ENCODE measurements around the gene PHACTR2.
"Not testable (repeated sequence)": the region's sequence is repeated elsewhere in the genome, so short reads cannot be mapped to it uniquely, and the experiment has no call there.

Gene PHACTR2

GRCh38 chr6:143828572-143828971, 150.8 kb downstream of the PHACTR2 start:
- H3K4me3 Mint-ChIP-seq, result no peak overlapping the region
- H3K36me3 Mint-ChIP-seq (ENCODE audit: insufficient read depth), result peaks cover 8% of the 10 kb centered on the region
- H3K27me3 Mint-ChIP-seq, result no peaks in the 10 kb centered on the region
- no peaks in the 10 kb centered on the region for H3K9me3 Mint-ChIP-seq
- DNase-seq (ENCODE audit: low spot score in 2 of 2) (no peak), ATAC-seq (replicated peaks; ENCODE audit: extremely low read depth, poor library complexity, severe bottlenecking) (no peak)
- no peak overlapping the region for H3K27ac Mint-ChIP-seq (ENCODE audit: low read depth)
- H3K4me1 Mint-ChIP-seq, result no peaks in the 10 kb centered on the region

- H3K36me3 Mint-ChIP-seq (ENCODE audit: insufficient read depth), result peaks cover 2% of the 10 kb centered on the region
- H3K27ac Mint-ChIP-seq (ENCODE audit: low read depth), result no peak overlapping the region
- no peak overlapping the region for H3K4me3 Mint-ChIP-seq
- H3K9me3 Mint-ChIP-seq, result no peaks in the 10 kb centered on the region
- no peak for DNase-seq (ENCODE audit: low spot score in 2 of 2)
- no peaks in the 10 kb centered on the region for H3K27me3 Mint-ChIP-seq
- ATAC-seq (replicated peaks; ENCODE audit: extremely low read depth, poor library complexity, severe bottlenecking), result no peak
- H3K4me1 Mint-ChIP-seq, result no peaks in the 10 kb centered on the region
Observed at GRCh38 chr6:143836150-143836549, 158.4 kb downstream of the PHACTR2 start.

- H3K36me3 Mint-ChIP-seq (ENCODE audit: insufficient read depth), result peaks cover 11% of the 10 kb centered on the region
- no peaks in the 10 kb centered on the region for H3K9me3 Mint-ChIP-seq
- H3K27me3 Mint-ChIP-seq, result no peaks in the 10 kb centered on the region
- H3K4me3 Mint-ChIP-seq, result no peak overlapping the region
- ATAC-seq (replicated peaks; ENCODE audit: extremely low read depth, poor library complexity, severe bottlenecking) (no peak), DNase-seq (ENCODE audit: low spot score in 2 of 2) (no peak)
- peaks cover 7% of the 10 kb centered on the region for H3K4me1 Mint-ChIP-seq
- no peak overlapping the region for H3K27ac Mint-ChIP-seq (ENCODE audit: low read depth)
Observed at GRCh38 chr6:143838395-143838794, 160.6 kb downstream of the PHACTR2 start.

- Mint-ChIP-seq H3K27ac (ENCODE audit: low read depth) (no peak overlapping the region), H3K36me3 (ENCODE audit: insufficient read depth) (peaks cover 18% of the 10 kb centered on the region), H3K9me3 (no peaks in the 10 kb centered on the region), H3K4me1 (peaks cover 15% of the 10 kb centered on the region), H3K4me3 (no peak overlapping the region), H3K27me3 (no peaks in the 10 kb centered on the region)
- DNase-seq (ENCODE audit: low spot score in 2 of 2) (no peak), ATAC-seq (replicated peaks; ENCODE audit: extremely low read depth, poor library complexity, severe bottlenecking) (no peak)
Observed at GRCh38 chr6:143839196-143839595, 161.4 kb downstream of the PHACTR2 start.

- Mint-ChIP-seq H3K4me1 (peaks cover 21% of the 10 kb centered on the region), H3K27ac (ENCODE audit: low read depth) (no peak overlapping the region), H3K4me3 (peak overlapping the region; percentile 21), H3K9me3 (no peaks in the 10 kb centered on the region), H3K36me3 (ENCODE audit: insufficient read depth) (peaks cover 24% of the 10 kb centered on the region), H3K27me3 (no peaks in the 10 kb centered on the region)
- ATAC-seq (replicated peaks; ENCODE audit: extremely low read depth, poor library complexity, severe bottlenecking) (no peak), DNase-seq (ENCODE audit: low spot score in 2 of 2) (no peak)
Observed at GRCh38 chr6:143840595-143841265, 163.0 kb downstream of the PHACTR2 start.

- DNase-seq (ENCODE audit: low spot score in 2 of 2) (no peak), ATAC-seq (replicated peaks; ENCODE audit: extremely low read depth, poor library complexity, severe bottlenecking) (peak; percentile 57)
- Mint-ChIP-seq H3K4me3 (peak overlapping the region; percentile 93), H3K9me3 (no peaks in the 10 kb centered on the region), H3K27ac (ENCODE audit: low read depth) (peak overlapping the region; percentile 96), H3K36me3 (ENCODE audit: insufficient read depth) (peaks cover 39% of the 10 kb centered on the region), H3K27me3 (no peaks in the 10 kb centered on the region), H3K4me1 (peaks cover 26% of the 10 kb centered on the region)
Observed at GRCh38 chr6:143842461-143842901, 164.7 kb downstream of the PHACTR2 start.

- Mint-ChIP-seq H3K27me3 (no peaks in the 10 kb centered on the region), H3K9me3 (no peaks in the 10 kb centered on the region), H3K4me1 (peaks cover 26% of the 10 kb centered on the region), H3K4me3 (peak within 1 kb of the TSS; percentile 93), H3K36me3 (ENCODE audit: insufficient read depth) (peaks cover 40% of the 10 kb centered on the region), H3K27ac (ENCODE audit: low read depth) (peak within 1 kb of the TSS; percentile 96)
- ATAC-seq (replicated peaks; ENCODE audit: extremely low read depth, poor library complexity, severe bottlenecking) (peak; percentile 96), DNase-seq (ENCODE audit: low spot score in 2 of 2) (peak; percentile 84)
Observed at GRCh38 chr6:143842902-143843676, 165.3 kb downstream of the PHACTR2 start, which contains the start of gene LTV1. LTV1 (plus strand) TSS chr6:143843338; CDS start chr6:143843478, 140 bp downstream.

- Mint-ChIP-seq H3K4me3 (peak overlapping the region; percentile 93), H3K4me1 (peaks cover 26% of the 10 kb centered on the region), H3K27me3 (no peaks in the 10 kb centered on the region), H3K27ac (ENCODE audit: low read depth) (peak overlapping the region; percentile 96), H3K9me3 (no peaks in the 10 kb centered on the region), H3K36me3 (ENCODE audit: insufficient read depth) (peaks cover 41% of the 10 kb centered on the region)
- ATAC-seq (replicated peaks; ENCODE audit: extremely low read depth, poor library complexity, severe bottlenecking), result peak; percentile 25
- no peak for DNase-seq (ENCODE audit: low spot score in 2 of 2)
Observed at GRCh38 chr6:143843677-143843999, 165.9 kb downstream of the PHACTR2 start.

GRCh38 chr6:143844006-143844405, 166.2 kb downstream of the PHACTR2 start:
- Mint-ChIP-seq H3K27ac (ENCODE audit: low read depth) (peak overlapping the region; percentile 96), H3K4me1 (peaks cover 29% of the 10 kb centered on the region), H3K4me3 (peak overlapping the region; percentile 93), H3K9me3 (no peaks in the 10 kb centered on the region), H3K36me3 (ENCODE audit: insufficient read depth) (peaks cover 45% of the 10 kb centered on the region), H3K27me3 (no peaks in the 10 kb centered on the region)
- ATAC-seq (replicated peaks; ENCODE audit: extremely low read depth, poor library complexity, severe bottlenecking), result no peak
- DNase-seq (ENCODE audit: low spot score in 2 of 2), result no peak

GRCh38 chr6:143845033-143845432, 167.3 kb downstream of the PHACTR2 start:
- DNase-seq (ENCODE audit: low spot score in 2 of 2) (no peak), ATAC-seq (replicated peaks; ENCODE audit: extremely low read depth, poor library complexity, severe bottlenecking) (no peak)
- H3K4me3 Mint-ChIP-seq, result no peak overlapping the region
- peaks cover 39% of the 10 kb centered on the region for H3K4me1 Mint-ChIP-seq
- H3K27me3 Mint-ChIP-seq, result no peaks in the 10 kb centered on the region
- no peaks in the 10 kb centered on the region for H3K9me3 Mint-ChIP-seq
- H3K36me3 Mint-ChIP-seq (ENCODE audit: insufficient read depth), result peaks cover 55% of the 10 kb centered on the region
- H3K27ac Mint-ChIP-seq (ENCODE audit: low read depth), result no peak overlapping the region

GRCh38 chr6:143851706-143852105, 173.9 kb downstream of the PHACTR2 start:
- H3K27ac Mint-ChIP-seq (ENCODE audit: low read depth); H3K4me3 Mint-ChIP-seq; H3K27me3 Mint-ChIP-seq; H3K9me3 Mint-ChIP-seq; DNase-seq (ENCODE audit: low spot score in 2 of 2); ATAC-seq (replicated peaks; ENCODE audit: extremely low read depth, poor library complexity, severe bottlenecking): not testable (repeated sequence)
- Mint-ChIP-seq H3K36me3 (ENCODE audit: insufficient read depth) (peaks cover 69% of the 10 kb centered on the region), H3K4me1 (peaks cover 52% of the 10 kb centered on the region)

GRCh38 chr6:143855057-143855456, 177.3 kb downstream of the PHACTR2 start:
- Mint-ChIP-seq H3K27ac (ENCODE audit: low read depth) (peak overlapping the region; percentile 44), H3K36me3 (ENCODE audit: insufficient read depth) (peaks cover 73% of the 10 kb centered on the region), H3K4me1 (peaks cover 48% of the 10 kb centered on the region)
- H3K27me3 Mint-ChIP-seq; DNase-seq (ENCODE audit: low spot score in 2 of 2); ATAC-seq (replicated peaks; ENCODE audit: extremely low read depth, poor library complexity, severe bottlenecking); H3K4me3 Mint-ChIP-seq; H3K9me3 Mint-ChIP-seq: not testable (repeated sequence)

GRCh38 chr6:143856762-143857161, 179.0 kb downstream of the PHACTR2 start:
- not testable (repeated sequence) for H3K27me3 Mint-ChIP-seq; ATAC-seq (replicated peaks; ENCODE audit: extremely low read depth, poor library complexity, severe bottlenecking); H3K27ac Mint-ChIP-seq (ENCODE audit: low read depth); DNase-seq (ENCODE audit: low spot score in 2 of 2); H3K9me3 Mint-ChIP-seq; H3K4me3 Mint-ChIP-seq
- H3K36me3 Mint-ChIP-seq (ENCODE audit: insufficient read depth), result peaks cover 76% of the 10 kb centered on the region
- peaks cover 41% of the 10 kb centered on the region for H3K4me1 Mint-ChIP-seq

All from central memory CD8-positive, alpha-beta T cell (primary cell).